GM10248 (cell line): ENCODE results near the gene GIMAP6.
"Not testable (repeated sequence)": the region's sequence is repeated elsewhere in the genome, so short reads cannot be mapped to it uniquely, and the experiment has no call there.

Experiments used
- CTCF ChIA-PET: fragments of 300-600 bp; sonication (Branson Sonifier 250); formaldehyde crosslinking; extraction: SDS; loops from one replicate; lab custom pipeline; 2021; ENCODE audit warnings: antibody characterized with exemption; lab: Yijun Ruan, JAX
- POLR2A ChIA-PET: fragments of 350-650 bp; sonication (Branson Sonifier 250); formaldehyde crosslinking; extraction: SDS; loops from one replicate; lab custom pipeline; 2020; ENCODE audit warnings: antibody characterized with exemption; lab: Yijun Ruan, JAX
- DNase-seq: peaks from one replicate; pipeline ENCODE4 v3.0.0; 2012; ENCODE audit errors: extremely low spot score
- CTCF ChIP-seq: IDR thresholded peaks from 2 replicates; pipeline ENCODE4 v1.5.1; 2012; ENCODE audit warnings: mild to moderate bottlenecking, low read depth; ENCODE audit errors: extremely low read depth, missing control alignments, control extremely low read depth

The GIMAP6 gene

DNA sequence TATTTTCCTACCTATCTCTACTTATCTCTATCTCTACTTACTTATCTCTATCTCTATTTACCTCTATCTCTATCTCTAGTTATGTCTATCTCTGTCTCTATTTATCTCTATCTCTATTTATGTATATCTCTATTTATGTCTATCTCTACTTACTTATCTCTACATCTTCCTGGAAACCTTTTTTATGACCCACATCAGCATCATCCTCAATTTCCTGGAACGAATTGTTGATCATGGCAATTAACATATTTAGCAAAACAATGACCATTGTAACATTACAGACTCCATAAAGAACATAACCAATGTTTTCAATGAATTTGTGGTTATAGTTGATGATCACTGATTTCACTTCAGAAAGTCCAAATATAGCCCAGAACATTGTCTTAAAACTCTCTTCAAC is 18.3 kb downstream of the GIMAP6 start:
- DNase-seq, result no peak
- ChIA-PET POLR2A (no interaction called here), CTCF (no interaction called here)
- TF ChIP-seq CTCF, result no peak

DNA sequence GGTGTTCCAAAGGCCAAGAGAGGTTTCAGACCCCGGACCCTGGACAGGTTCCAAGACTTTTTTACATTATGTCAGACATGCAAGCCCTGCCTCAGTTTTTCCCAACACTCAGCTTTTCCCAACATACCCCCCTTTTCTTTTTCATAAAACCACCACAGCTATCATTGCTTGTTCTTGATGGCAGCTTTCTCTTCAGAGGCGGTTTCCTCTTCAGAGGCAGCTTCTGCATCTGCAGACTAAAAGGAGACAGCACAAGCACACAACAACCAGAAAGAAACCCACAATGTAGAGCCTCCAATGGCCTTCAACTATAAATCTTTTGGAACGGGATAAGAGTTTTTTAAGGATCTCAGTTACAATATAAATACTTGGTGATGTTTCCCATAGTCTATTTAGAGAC is 19.3 kb downstream of the GIMAP6 start:
- no peak for DNase-seq
- no peak for TF ChIP-seq CTCF

GRCh38 chr7:150610233-150610632 is 22.0 kb downstream of the GIMAP6 start:
- ChIA-PET CTCF (interaction anchor here (1.3 to 1.5 kb wide), 2 partner anchors 9 to 11 kb away, joined by 3 read pairs; no protein-coding TSS in a partner anchor), POLR2A (no interaction called here)
- no peak for TF ChIP-seq CTCF

More for the DNA sequence above, 19.3 kb downstream of the GIMAP6 start:
- POLR2A ChIA-PET, result no interaction called here
- CTCF ChIA-PET, result no interaction called here

DNA sequence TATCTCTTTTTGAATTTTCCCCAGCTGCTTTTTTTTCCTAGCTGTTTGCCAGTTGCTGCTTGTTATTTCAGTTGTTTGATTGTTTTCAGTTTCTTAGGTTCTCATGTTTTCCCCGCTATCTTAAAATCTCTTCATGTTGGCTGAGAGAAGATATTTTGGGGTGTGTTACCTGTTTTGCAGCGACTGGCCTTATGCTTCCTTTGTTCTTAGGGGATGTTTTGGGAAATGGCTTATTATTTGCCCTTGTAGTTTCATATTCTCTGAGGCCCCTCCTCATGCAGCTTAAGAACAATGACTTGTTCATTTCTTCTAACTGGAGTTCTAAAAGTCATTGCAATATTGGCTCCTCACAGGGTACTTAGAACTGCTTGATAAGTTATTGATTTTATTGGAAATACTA is 28.6 kb downstream of the GIMAP6 start:
- DNase-seq, POLR2A ChIA-PET, CTCF ChIA-PET: not testable (repeated sequence)

More at GRCh38 chr7:150610233-150610632, 22.0 kb downstream of the GIMAP6 start:
- DNase-seq, result no peak

- ChIA-PET CTCF (interaction anchor here (1.2 kb wide), 1 partner anchor 14 kb away, joined by 3 read pairs; no protein-coding TSS in a partner anchor), POLR2A (no interaction called here)
- no peak for TF ChIP-seq CTCF
- DNase-seq, result no peak
Observed at GRCh38 chr7:150595361-150595760, 36.8 kb downstream of the GIMAP6 start.

DNA sequence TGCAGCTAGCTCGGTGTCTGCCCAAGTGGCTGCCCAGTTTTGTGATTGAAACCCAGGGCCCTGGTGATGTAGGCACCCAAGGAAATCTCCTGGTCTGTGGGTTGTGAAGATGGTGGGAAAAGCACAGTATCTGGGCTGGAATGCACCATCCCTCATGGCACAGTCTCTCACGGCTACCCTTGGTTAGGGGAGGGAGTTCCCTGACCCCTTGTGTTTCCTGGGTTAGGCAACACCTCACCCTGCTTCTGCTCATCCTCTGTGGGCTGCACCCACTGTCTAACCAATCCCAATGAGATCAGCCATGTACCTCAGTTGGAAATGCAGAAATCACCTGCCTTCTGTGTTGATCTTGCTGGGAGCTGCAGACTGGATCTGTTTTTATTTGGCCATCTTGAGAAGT is 37.4 kb downstream of the GIMAP6 start:
- ChIA-PET CTCF (interaction anchor here (1.2 kb wide), 1 partner anchor 13 kb away, joined by 3 read pairs; no protein-coding TSS in a partner anchor), POLR2A (interaction anchor here (0.5 kb wide), 1 partner anchor 149 kb away, joined by 4 read pairs; no protein-coding TSS in a partner anchor)
- no peak for TF ChIP-seq CTCF
- DNase-seq, result no peak

DNA sequence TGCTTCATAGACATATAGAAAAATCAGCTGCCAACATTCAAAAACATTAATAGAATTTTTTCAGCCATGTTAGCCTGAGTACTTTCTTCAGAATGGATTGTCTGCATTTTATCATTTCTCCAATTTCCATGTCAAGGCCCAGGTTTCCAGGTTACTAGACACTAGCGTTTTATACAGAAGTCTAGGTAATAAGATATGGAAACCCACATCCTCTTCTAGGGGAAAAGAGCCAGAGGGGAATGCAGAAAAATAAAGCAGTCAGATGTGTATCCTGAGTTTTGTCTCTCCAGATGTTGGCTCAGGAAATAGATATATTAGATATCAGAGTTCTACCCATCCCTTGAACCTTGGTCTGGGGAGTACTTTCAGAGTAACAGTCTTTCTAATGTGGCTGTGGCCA is 44.6 kb downstream of the GIMAP6 start:
- ChIA-PET POLR2A (no interaction called here), CTCF (interaction anchor here (1.3 kb wide), 1 partner anchor 16 kb away, joined by 4 read pairs; no protein-coding TSS in a partner anchor)
- no peak for TF ChIP-seq CTCF
- no peak for DNase-seq
